G401 (cell line): ENCODE results near the gene LAIR2. TPM values are rescaled to one million over a fixed set of nuclear protein-coding genes. Genes with fewer than 3 reads are reported as not detected.

Experiments
- DNase-seq: peaks from one replicate; pipeline ENCODE4 v3.0.0-alpha.2; 2015; ENCODE audit warnings: low spot score
- in situ Hi-C: cut with HindIII; loops from 2 replicates; pipeline ENCODE4 v1.10.0; 2016; ENCODE audit warnings: low sequenced_read_pairs, mixed read lengths
- total RNA-seq: library from RNA; depleted of rRNA; stranded (reverse); fragments of >200 nt; shearing (Covaris generic); gene quantifications from 2 replicates; pipeline ENCODE4 v1.2.3, GENCODE V29; 2014

Gene LAIR2
- total RNA-seq, 1 experiment from 2014 or later: not detected

DNA sequence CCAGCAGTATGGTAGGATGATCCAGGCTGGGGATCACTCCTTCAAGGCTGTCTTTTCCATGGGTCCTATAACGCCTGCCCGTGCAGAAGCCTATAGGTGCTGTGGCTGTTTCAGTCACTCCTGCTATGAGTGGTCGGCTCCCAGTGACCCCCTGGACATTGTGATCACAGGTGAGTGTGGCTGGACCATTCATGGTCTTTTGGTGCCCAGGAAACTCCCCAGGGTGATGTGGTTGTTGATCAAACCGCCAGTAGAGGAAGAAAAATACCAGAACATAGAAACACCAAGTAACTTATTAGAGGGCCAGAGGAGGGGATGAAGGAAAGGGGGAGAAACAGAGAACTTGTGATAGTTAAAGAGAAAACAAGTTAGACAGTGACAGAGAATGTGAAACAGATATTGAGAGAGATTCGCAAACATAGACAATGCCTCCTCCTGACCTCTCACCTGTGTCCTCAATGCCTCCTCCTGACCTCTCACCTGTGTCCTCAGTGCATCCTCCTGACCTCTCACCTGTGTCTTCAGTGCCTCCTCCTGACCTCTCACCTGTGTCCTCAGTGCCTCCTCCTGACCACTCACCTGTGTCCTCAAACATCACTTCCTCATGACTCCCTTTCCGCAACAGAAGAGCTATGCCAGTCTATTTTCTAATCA is 19.4 kb downstream of the LAIR2 start:
- in situ Hi-C loops: no loop called here
- DNase-seq: no peak

DNA sequence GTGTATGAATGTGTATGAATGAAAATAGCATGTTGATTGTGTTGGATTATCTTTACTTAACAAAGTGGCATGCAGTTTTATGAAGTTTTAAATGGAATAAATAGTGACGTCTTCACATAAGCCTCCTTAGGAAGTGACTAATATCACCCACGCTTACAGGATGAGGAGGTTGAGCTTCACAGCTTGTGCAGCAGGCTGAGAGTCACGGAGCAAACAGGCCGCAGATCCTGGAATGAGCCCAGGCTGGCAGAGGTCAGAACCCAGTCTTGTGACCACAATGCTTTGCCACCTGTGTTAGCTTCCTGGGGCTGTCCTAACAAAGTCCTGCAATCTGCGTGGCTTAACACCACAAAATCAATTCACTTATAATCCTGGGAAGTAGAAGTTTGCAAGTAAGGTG is 20.8 kb downstream of the LAIR2 start:
- in situ Hi-C loops: no loop called here
- DNase-seq: no peak

DNA sequence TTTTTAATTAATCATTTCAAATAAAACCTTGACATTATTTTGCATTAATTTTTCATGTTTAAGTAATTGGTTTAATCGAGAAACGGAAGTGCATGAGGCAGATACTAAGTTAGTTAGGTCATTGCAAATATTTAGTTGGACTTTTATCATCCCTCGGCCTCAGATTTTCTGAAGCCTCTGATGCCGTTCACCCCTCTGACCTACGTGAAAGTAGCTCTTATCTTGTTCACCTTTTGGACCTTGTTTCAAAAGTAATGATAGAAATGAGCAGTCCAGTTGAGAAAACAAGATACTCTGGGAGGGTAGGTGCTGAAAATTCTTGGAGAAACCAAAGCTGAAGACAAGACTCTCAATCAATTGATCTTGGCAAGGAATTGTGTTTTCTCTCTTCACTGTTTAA is 23.0 kb downstream of the LAIR2 start:
- no peak for DNase-seq

DNA sequence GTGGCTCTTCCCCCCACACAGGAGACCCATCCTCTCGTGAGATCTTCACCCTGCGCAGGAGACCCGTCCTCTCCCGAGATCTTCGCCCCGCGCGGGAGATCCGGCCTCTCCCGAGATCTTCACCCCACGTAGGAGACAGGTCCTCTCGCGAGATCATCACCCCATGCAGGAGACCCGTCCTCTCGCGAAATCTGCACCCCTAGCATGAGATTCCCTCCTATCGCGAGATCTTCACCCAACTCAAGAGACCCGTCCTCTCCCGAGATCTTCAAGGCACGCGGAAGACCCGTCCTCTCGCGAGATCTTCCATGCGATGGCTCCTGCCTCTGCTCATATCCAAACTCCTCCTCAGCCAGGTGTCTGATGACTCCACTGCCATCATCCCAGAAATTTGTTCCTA is 24.3 kb downstream of the LAIR2 start:
- in situ Hi-C loops: loop anchor here (25.0 kb wide), 1 partner anchor 135 kb away; the partner anchor contains the start of gene LILRB4
- DNase-seq: no peak

More for the DNA sequence above, 23.0 kb downstream of the LAIR2 start:
- in situ Hi-C loops: loop anchor here (25.0 kb wide), 1 partner anchor 137 kb away; the partner anchor contains the start of gene LILRB4

DNA sequence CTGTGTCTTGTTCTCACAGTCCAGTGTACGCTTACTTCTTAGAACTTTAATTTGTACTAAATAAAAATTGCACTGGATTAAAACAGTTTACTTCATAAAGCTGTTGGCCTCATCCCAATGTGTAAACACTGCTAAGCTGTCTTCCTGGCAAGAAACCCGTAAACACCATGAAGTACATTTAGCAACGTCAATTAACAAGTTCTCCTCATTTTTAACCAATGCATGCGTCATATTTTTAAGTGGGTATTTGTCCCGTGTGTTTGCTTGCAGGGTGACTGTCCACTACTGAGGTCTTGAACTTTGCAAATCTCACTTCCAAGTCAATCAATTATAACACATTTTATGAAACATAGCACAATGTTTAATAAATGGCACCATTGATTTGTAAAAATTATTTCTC is 28.2 kb downstream of the LAIR2 start:
- in situ Hi-C loops: loop anchor here (25.0 kb wide), 1 partner anchor 131 kb away; the partner anchor contains the start of gene LILRB4
- no peak for DNase-seq

DNA sequence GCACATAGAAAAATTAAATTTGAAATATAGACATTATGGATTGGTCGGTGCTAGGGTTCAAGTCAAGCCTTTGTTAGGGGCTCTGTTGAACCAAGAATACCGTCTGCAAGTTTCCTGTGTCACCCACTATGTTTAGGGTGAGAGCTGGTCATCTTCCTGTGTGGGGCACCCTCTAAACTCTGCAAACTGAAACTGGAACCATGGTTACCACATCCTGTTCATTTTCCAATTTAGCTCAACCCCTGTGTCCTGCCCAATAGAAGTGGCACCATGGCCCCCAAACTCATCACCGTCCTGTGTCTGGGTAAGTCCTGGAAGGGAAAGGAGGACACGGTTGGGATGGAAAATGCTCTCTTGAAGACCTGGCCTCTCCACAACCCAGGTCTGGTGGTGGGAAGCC is 29.9 kb downstream of the LAIR2 start:
- in situ Hi-C loops: loop anchor here (25.0 kb wide), 1 partner anchor 130 kb away; the partner anchor contains the start of gene LILRB4
- no peak for DNase-seq

DNA sequence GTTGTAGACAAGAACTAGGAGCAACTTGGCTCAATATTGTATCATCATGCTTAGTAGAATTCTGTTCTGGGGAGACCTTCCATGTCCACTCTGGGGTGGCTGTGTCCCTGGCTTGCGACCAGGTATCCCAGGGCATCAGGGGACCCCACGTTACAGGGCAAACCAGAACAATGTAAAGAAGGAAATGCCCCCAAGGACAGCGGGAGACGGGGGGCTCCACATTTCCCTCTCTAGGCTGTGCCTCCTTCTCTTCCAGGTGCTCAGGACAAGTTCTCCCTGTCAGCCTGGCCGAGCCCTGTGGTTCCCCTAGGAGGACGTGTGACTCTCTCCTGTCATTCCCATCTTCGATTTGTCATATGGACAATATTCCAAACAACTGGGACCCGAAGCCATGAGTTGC is 30.8 kb downstream of the LAIR2 start:
- in situ Hi-C loops: loop anchor here (25.0 kb wide), 1 partner anchor 129 kb away; the partner anchor contains the start of gene LILRB4
- DNase-seq: no peak

DNA sequence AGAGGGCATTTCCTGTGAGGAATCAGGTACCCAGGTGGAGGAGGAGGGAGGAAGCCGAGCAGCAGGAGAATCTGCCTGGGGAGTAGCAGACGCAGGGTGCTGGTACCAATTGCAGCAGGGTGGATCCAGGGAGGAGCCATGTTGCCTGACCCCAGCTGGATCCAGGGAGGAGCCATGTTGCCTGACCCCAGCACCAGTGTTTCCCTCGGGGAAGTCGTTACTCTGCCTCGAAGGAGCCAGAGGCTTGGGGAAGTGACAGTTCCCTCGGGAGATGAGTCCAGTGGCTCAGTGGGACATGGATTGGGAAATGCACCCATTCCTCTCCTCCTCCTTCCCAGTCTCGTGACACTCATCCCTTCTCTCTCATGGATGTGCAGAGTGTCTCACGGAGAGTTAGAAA is 31.5 kb downstream of the LAIR2 start:
- in situ Hi-C loops: loop anchor here (25.0 kb wide), 1 partner anchor 128 kb away; the partner anchor contains the start of gene LILRB4
- no peak for DNase-seq

DNA sequence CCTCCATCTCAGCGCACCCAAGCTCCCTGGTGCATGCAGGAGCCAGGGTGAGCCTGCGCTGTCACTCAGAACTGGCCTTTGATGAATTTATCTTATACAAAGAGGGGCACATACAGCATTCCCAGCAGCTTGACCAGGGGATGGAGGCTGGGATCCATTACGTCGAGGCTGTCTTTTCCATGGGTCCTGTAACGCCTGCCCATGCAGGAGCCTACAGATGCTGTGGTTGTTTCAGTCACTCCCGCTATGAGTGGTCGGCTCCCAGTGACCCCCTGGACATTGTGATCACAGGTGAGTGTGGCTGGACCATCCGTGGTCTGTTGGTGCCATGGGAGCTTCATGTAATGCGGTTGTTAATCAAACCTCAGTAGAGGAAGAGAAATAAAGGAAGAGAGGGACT is 33.0 kb downstream of the LAIR2 start:
- DNase-seq: no peak
- in situ Hi-C loops: loop anchor here (25.0 kb wide), 1 partner anchor 127 kb away; the partner anchor contains the start of gene LILRB4

DNA sequence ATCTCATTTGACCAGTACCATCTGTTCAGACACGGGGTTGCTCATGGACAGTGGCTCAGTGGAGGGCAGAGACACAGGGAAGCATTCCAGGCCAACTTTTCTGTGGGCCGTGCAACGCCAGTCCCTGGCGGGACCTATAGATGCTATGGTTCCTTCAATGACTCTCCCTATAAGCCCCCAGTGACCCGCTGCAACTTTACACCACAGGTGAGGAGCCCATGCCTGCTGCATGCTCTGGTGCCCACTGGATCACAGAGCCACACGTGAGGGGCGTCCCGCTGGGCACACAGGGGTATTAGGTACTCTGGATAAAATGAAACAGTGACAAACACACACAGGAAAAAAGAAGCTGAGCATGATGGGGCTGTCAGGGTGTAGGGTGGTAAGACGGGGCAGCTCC is 34.3 kb downstream of the LAIR2 start:
- in situ Hi-C loops: loop anchor here (25.0 kb wide), 1 partner anchor 125 kb away; the partner anchor contains the start of gene LILRB4
- no peak for DNase-seq

DNA sequence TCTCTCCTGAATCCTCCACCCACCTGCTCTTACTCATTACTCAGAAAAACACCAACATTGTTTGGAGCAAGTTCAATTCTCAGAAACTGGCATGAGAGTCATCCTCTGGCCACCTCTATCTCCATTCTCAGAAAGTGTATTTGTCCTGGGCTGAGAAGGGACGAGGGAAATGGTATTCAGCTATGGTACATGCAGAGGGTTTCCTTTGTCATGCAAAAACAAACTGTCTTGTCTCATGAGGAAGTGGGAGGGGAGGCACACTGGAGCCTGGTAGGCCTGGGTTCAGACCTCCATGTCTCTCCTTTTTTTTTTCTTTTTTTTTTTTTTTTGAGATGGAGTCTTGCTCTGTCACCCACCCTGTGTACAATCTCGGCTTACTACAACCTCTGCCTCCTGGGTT is 39.1 kb downstream of the LAIR2 start:
- in situ Hi-C loops: loop anchor here (25.0 kb wide), 1 partner anchor 121 kb away; the partner anchor contains the start of gene LILRB4
- DNase-seq: no peak

DNA sequence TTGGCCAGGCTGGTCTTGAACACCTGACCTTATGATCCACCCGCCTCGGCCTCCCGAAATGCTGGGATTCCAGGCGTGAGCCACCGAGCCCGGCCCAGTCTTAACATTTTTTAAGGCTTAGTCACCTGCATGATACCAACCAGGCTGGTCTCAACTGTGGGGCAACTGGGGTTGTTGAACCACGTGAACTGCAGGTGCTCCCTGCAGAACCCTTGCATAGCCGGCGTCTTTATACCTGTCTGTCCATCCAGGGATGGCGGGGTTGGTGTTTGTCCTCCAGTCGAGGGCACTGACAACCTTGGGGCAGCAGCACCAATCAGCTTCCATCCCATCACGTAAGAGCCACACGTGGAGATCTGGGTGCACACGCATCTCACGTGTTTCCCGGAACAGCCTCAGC is 46.2 kb downstream of the LAIR2 start:
- in situ Hi-C loops: loop anchor here (25.0 kb wide), 1 partner anchor 113 kb away; the partner anchor contains the start of gene LILRB4
- DNase-seq: no peak

DNA sequence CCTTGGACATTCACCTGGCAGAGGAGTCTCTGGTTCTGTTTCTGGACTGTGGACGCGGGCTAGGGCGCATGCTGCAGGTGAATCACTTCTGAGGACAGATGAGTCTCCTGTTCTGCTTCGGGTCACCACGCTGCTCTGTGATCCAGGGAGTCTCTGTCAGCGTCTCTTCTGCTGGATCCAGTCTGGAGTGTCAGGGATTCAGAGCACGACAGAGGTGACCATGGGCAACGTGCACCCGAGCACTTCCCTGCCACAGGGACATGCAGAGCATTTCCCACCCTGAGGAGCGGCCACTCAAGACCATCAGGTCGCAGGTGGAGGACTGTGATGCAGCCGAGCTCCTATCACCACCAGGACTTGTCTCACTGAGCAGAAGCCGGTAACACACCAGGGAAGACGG is 46.6 kb downstream of the LAIR2 start:
- in situ Hi-C loops: loop anchor here (25.0 kb wide), 1 partner anchor 113 kb away; the partner anchor contains the start of gene LILRB4
- DNase-seq: no peak

DNA sequence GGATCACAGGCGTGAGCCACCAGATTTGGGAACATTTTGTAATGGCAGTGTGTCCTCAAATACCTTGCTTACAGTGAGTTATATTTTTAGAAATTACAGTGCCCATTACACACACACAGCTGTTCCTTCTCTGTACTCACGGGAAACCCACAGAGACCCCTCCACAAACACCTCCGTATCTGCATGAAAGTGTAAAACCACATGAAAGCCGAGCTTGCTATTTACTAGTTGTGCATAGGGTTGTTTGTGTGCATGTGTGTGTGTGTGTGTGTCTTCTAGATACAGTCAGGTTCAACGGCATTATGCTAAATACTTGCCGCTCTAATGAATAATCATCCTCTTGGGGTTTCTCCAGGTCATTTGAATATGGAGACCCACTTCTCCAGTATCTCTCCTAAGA is 48.7 kb downstream of the LAIR2 start:
- DNase-seq: no peak
- in situ Hi-C loops: no loop called here

DNA sequence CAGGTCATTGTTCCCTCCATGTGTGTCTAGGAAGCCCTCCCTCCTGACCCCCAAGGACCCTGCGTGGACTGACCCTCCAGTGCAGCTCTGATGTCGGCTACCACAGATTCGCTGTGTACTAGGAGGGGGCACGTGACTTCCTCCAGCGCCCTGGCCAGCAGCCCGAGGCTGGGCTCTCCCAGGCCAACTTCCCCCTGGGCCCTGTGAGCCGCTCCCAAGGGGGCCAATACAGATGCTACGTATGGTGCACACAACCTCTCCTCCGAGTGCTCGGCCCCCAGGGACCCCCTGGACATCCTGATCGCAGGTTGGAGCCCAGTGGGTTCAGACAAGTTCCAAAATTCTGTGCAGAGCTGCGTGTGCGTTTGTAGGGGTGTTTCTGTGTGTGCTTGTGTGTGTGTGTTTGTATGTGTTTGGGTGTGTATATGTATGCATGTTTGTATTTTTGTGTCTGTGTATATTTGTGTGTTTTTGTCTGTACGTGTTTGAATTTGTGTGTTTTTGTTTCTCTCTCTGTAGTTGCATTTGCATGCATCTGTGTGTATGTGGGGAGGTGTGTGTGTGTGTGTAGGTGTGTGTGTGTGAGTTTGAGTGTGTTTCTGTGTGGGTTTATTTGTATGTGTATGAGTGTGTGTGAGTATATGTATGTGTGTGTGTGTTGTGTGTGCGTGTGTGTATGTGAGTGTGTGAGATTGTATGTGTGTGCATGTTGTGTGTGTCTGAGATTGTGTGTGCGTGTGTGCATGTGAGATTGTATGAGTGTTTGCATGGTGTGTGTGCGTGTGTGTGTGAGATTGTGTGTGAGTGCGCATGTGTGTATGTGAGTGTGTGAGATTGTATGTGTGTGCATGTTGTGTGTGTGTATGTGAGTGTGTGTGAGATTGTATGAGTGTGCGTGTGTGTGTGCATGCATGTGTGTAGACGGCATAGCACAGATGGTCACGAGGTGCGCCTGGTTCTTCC is 49.6 kb downstream of the LAIR2 start:
- in situ Hi-C loops: no loop called here
- DNase-seq: no peak

DNA sequence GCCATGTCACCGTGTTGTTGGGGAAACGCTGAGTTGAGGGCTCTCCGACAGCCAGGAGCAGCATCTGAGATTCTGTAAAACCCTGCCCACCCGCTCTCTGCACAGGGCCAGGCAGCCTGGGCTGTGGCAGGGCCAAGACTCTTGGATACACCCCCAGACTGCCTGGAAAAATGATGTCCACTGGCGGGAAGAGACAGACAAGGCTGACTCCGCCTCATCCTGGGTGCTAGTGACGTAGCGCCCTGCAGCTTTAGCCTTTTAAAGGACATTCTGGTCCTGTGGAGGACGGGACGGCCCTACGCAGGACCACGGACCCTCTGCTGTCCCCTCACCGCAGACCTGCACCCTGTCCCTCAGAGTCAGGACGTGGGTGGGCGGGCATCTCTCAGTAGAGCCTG is 50.3 kb downstream of the LAIR2 start:
- in situ Hi-C loops: no loop called here
- no peak for DNase-seq

DNA sequence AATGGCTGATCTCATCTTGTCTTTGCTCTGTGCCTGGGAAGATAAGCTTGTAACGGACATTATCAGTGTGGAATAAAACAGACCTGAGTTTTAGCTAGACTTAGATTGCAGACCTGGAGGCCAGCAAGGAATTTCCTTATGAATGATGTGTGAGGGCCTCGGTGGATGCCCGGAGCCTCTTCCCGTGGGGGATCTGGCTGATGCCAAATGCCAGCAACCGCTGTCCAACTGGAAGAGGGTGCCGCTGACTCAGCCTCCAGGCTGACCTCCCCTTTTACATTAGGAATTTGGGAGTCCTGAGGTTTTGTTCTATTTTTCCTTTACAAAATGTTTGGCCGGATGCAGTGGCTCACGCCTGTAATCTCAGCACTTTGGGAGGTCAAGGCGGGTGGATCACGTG is 51.4 kb downstream of the LAIR2 start:
- DNase-seq: no peak
- in situ Hi-C loops: no loop called here

DNA sequence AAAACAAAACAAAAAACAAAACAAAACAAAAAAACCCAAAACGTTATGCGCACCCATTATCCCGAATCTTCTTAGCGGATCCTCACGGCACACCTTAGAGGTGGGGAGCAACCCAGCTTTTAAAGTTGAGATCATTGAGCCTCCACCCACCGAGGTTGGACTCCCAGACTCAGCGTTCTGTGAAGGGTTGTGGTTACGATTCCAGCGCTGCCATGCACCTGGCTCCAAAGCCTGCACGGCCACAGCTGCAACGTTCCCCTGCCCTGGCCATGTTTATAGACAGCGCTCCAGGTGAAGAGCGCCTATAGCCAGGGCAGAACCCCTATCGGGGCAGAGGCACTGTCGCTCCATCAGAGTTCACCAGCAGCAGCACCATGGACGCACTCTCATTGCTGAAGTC is 52.3 kb downstream of the LAIR2 start:
- DNase-seq: no peak
- in situ Hi-C loops: no loop called here

DNA sequence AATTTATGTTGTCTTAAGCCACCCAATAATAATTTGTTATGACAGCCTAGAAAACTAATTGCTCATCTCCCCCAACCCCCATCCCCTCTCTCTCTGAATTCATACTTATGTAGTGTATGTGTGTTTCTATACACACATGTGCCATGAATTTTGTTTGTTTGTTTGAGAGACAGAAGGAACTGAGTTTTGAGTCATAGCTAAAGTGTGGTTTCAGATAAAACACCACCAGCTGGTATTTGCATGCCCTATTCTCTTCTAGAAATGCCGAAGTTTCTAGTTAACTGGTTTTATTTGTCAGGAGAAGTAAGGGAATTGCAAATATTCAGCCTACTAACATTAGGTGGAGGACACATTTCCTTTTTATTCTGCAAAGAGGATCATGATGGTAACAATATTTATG is 53.6 kb downstream of the LAIR2 start:
- DNase-seq: no peak
- in situ Hi-C loops: no loop called here

DNA sequence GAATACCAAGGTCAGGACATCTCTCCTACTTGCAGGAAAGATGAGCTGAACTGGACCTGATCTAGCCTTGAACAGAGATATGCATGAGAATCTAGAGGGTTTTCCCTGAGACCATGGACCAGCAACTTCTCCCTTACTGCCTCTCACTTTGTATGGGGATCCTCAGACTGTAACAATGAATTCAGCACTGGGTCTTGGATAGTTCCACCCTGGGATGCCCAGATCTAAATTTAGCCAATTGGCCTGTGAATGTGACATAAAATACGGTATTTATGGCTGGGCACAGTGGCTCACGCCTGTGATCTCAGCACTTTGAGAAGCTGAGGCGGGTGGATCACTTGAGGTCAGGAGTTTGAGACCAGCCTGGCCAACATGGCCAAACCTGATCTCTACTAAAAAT is 55.7 kb downstream of the LAIR2 start:
- in situ Hi-C loops: no loop called here
- DNase-seq: no peak
